ENCODE data around the gene KCNK3.

KCNK3 gene

GRCh38 chr2:26692897-26693849 lies 651 bp downstream of the KCNK3 start:
- DNase-seq = no peak

- no peak for DNase-seq
Measured at GRCh38 chr2:26694001-26694400, 1.5 kb downstream of the KCNK3 start.

- no peak for DNase-seq
Measured at GRCh38 chr2:26696351-26696816, 3.9 kb downstream of the KCNK3 start.

GRCh38 chr2:26697425-26697824 lies 4.9 kb downstream of the KCNK3 start:
- no peak for DNase-seq

GRCh38 chr2:26699295-26699694 lies 6.8 kb downstream of the KCNK3 start:
- DNase-seq = no peak

GRCh38 chr2:26700078-26700477 lies 7.6 kb downstream of the KCNK3 start:
- no peak for DNase-seq

- no peak for DNase-seq
Measured at GRCh38 chr2:26701596-26701995, 9.1 kb downstream of the KCNK3 start.

- DNase-seq = no peak
Measured at GRCh38 chr2:26702025-26702424, 9.5 kb downstream of the KCNK3 start.

- no peak for DNase-seq
Measured at GRCh38 chr2:26704441-26704977, 12.0 kb downstream of the KCNK3 start.

- no peak for DNase-seq
Measured at GRCh38 chr2:26705126-26705525, 12.6 kb downstream of the KCNK3 start.

- DNase-seq = no peak
Measured at GRCh38 chr2:26706093-26706492, 13.6 kb downstream of the KCNK3 start.

GRCh38 chr2:26706616-26707473 lies 14.3 kb downstream of the KCNK3 start:
- no peak for DNase-seq

GRCh38 chr2:26707747-26708146 lies 15.2 kb downstream of the KCNK3 start:
- no peak for DNase-seq

GRCh38 chr2:26708457-26708856 lies 15.9 kb downstream of the KCNK3 start:
- DNase-seq = no peak

- no peak for DNase-seq
Measured at GRCh38 chr2:26709323-26710110, 17.0 kb downstream of the KCNK3 start.

GRCh38 chr2:26710145-26710544 lies 17.6 kb downstream of the KCNK3 start:
- no peak for DNase-seq

- no peak for DNase-seq
Measured at GRCh38 chr2:26710743-26711456, 18.4 kb downstream of the KCNK3 start.

GRCh38 chr2:26711457-26712161 lies 19.1 kb downstream of the KCNK3 start:
- DNase-seq = no peak

- no peak for DNase-seq
Measured at GRCh38 chr2:26712486-26713465, 20.3 kb downstream of the KCNK3 start.
